ENCODE results near the gene THSD4.

Gene THSD4

GRCh38 chr15:71825021-71825730 lies 709.9 kb downstream of the THSD4 start:
- DNase-seq (ENCODE audit: low read depth in 2 of 2) = no peak

- no peak for DNase-seq (ENCODE audit: low read depth in 2 of 2)
Measured at GRCh38 chr15:71826196-71826595, 710.9 kb downstream of the THSD4 start.

GRCh38 chr15:71830981-71831380 lies 715.7 kb downstream of the THSD4 start:
- DNase-seq (ENCODE audit: low read depth in 2 of 2) = no peak
